ENCODE measurements around the gene CASP10. TPM values are rescaled to one million over a fixed set of nuclear protein-coding genes. Genes with fewer than 3 reads are reported as not detected.
"Not testable (repeated sequence)": the region's sequence is repeated elsewhere in the genome, so short reads cannot be mapped to it uniquely, and the experiment has no call there.

CASP10 gene
- polyA plus RNA-seq, 1 donor: 19.9 TPM

DNA sequence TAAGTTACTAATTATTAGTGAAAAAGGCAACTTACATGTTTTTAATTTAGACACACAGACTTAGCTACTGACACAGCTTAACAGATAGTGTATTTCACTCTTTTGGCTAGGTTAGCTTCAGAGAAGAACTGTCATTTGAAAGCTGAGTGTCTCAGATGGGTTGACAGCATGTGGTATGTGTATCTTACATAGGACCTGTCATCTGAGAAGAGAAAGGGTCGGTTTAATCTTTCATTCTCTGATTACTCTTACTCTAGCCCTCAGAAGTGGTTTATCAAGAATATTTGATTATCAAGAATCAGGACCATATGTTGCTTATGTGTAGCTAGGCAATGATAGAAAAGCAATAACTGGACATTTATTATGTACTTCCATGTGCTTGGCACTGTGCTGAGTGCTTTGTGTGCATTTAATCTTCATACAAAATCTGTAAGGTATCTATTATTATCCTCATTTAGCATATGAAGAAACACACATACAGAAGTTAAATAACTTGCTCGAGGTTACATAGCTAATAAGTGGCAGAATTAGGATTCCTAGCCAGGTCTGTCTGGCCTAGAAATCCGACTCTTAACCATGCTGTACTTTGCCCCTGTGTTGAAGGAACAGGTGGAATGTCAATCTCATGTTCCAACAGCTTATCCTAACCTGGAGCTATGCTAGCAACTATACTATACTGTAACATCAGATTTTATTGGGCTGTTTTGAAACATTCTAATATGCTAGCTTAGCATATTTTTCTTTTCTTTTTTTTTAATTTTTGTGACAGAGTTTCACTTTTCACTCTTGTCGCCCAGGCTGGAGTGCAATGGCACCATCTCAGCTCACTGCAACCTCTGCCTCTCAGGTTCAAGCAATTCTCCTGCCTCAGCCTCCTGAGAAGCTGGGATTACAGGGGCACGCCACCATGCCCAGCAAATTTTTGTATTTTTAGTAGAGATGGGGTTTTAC, 38.6 kb upstream of the CASP10 start:
- H3K27ac ChIP-seq (ENCODE audit: low read length): peak overlapping the region; percentile 69
- H3K4me1 ChIP-seq (ENCODE audit: control insufficient read depth, insufficient read depth, low read length): peaks cover 38% of the 10 kb centered on the region
- peak; percentile 85 to 94 for DNase-seq
- no peaks in the 10 kb centered on the region for H3K9me3 ChIP-seq (ENCODE audit: control insufficient read depth, low read depth, low read length)
- H3K27me3 ChIP-seq (ENCODE audit: control insufficient read depth, insufficient read depth, low read length): no peaks in the 10 kb centered on the region
- peaks cover 27% of the 10 kb centered on the region for H3K36me3 ChIP-seq (ENCODE audit: control insufficient read depth, insufficient read depth, low read length)
- WGBS (ENCODE audit: insufficient coverage, low lambda C conversion rate): no CpG with 5 or more reads among the region's 5 CpGs
- H3K4me3 ChIP-seq (ENCODE audit: low read length): no peak overlapping the region

DNA sequence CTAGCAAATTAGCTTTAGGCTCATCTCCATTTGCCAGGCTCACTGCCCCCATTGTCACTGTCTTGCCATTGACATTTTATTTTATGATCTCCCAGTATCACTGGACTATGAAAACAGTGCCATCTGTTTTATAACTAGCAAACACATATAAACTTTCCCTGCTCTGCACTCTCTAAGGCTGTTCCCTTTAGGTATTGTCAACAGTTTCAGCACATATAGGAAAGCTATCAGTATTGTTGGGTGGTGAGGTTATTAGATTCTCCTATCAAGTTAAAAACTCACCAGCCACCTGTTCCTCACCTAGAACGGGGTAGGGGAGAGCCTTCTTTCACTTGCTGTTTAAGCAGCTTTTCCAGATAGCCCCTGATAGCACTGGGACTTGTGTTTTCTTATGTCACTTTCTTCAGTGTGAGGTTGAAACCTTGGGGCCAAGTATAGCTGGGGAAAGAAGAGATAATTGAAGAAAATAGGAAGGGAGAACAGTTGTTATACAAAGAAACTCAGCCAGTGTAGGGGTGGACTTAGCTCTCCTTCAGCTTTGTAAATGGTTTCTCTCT, 34.4 kb upstream of the CASP10 start:
- H3K27me3 ChIP-seq (ENCODE audit: control insufficient read depth, insufficient read depth, low read length): no peaks in the 10 kb centered on the region
- peak in 1 of 2 donors; percentile 73 for DNase-seq
- H3K4me1 ChIP-seq (ENCODE audit: control insufficient read depth, insufficient read depth, low read length): peaks cover 52% of the 10 kb centered on the region
- peaks cover 35% of the 10 kb centered on the region for H3K36me3 ChIP-seq (ENCODE audit: control insufficient read depth, insufficient read depth, low read length)
- peak overlapping the region; percentile 91 for H3K27ac ChIP-seq (ENCODE audit: low read length)
- no CpG with 5 or more reads among the region's 1 CpG for WGBS (ENCODE audit: insufficient coverage, low lambda C conversion rate)
- no peak overlapping the region for H3K4me3 ChIP-seq (ENCODE audit: low read length)
- no peaks in the 10 kb centered on the region for H3K9me3 ChIP-seq (ENCODE audit: control insufficient read depth, low read depth, low read length)

DNA sequence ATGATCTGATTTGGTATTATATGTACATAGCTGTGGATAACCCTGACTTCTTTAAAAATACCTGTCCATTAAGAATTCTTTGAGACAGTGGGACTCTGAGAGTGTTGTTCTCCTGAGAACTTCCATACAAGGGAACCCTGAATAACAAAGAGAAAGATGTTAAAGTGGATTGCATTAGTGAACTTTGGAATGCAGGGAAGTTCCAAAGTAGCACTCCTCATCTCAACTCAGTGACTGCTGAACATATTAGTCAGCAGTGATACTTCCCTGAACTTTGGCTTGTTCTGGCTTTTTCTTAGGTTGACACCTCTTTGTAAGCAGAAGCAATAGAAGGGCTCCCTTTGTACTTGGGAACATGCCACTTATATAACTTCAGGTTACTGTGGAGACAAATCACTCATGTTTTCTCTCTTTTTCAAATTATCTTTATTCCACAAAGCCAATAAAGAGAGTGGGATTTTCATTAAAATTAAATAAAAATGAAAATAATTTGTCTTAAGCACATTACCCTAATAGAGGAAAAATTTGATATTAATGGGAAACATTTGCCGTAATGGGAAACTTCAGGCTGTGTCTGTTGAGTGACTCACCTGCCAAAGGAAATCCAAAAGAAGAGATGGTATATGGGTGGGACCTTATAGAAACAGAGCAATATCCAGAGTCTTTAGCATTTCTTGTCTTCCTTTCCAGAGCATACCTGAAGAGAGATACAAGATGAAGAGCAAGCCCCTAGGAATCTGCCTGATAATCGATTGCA, 33.7 kb upstream of the CASP10 start:
- peaks cover 34% of the 10 kb centered on the region for H3K36me3 ChIP-seq (ENCODE audit: control insufficient read depth, insufficient read depth, low read length)
- no peaks in the 10 kb centered on the region for H3K27me3 ChIP-seq (ENCODE audit: control insufficient read depth, insufficient read depth, low read length)
- H3K4me1 ChIP-seq (ENCODE audit: control insufficient read depth, insufficient read depth, low read length): peaks cover 45% of the 10 kb centered on the region
- H3K27ac ChIP-seq (ENCODE audit: low read length): peak overlapping the region; percentile 91
- DNase-seq: peak; percentile 89 to 96
- no peak overlapping the region for H3K4me3 ChIP-seq (ENCODE audit: low read length)
- H3K9me3 ChIP-seq (ENCODE audit: control insufficient read depth, low read depth, low read length): no peaks in the 10 kb centered on the region
- WGBS (ENCODE audit: insufficient coverage, low lambda C conversion rate): 71% methylated on average over 1 of the region's 2 CpGs

DNA sequence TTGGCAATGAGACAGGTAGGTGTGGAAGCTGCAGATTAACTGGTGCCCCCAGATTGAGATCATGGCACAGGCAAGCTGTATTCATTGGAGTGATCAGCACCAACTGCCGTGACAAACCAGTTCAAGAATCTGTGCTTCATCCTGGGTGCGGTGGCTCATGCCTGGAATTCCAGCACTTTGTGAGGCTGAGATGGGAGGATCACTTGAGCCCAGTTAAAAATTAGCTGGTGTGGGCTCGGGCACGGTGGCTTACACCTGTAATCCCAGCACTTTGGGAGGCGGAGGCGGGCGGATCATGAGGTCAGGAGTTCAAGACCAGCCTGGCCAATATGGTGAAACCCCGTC, 33.1 kb upstream of the CASP10 start:
- H3K9me3 ChIP-seq (ENCODE audit: control insufficient read depth, low read depth, low read length); H3K4me3 ChIP-seq (ENCODE audit: low read length); DNase-seq; H3K27me3 ChIP-seq (ENCODE audit: control insufficient read depth, insufficient read depth, low read length): not testable (repeated sequence)
- Histone ChIP-seq H3K27ac (ENCODE audit: low read length) (peak overlapping the region; percentile 91), H3K36me3 (ENCODE audit: control insufficient read depth, insufficient read depth, low read length) (peaks cover 39% of the 10 kb centered on the region), H3K4me1 (ENCODE audit: control insufficient read depth, insufficient read depth, low read length) (peaks cover 43% of the 10 kb centered on the region)
- WGBS (ENCODE audit: insufficient coverage, low lambda C conversion rate): no CpG with 5 or more reads among the region's 8 CpGs

DNA sequence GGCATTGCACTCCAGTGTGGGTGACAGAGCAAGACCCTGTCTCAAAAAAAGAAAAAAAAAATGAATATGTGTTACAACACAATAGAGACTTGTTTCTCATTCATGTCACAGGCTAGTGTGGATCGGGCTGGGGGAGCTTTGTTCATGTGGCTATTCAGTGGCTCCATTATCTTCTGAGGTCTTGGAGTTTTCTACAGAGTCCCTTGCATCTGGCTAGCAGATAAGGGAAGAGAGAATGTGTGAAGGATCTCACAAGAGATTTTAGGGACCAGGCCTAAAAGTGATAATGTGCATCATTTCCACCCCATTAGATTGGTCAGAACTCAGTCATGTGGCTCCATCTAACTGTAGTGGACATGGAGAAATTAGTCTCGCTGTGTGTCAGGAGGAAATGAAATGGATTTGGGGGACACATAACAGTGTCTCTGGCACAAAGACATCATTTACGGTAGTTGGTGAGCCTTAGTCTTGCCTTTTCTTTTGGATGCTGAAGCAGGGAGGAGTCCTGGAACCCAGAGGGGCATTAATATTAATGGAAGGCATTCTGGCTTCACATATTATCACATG, 32.4 kb upstream of the CASP10 start:
- H3K27ac ChIP-seq (ENCODE audit: low read length): peak overlapping the region; percentile 66
- no peak overlapping the region for H3K4me3 ChIP-seq (ENCODE audit: low read length)
- no peak for DNase-seq
- H3K9me3 ChIP-seq (ENCODE audit: control insufficient read depth, low read depth, low read length): no peaks in the 10 kb centered on the region
- no peaks in the 10 kb centered on the region for H3K27me3 ChIP-seq (ENCODE audit: control insufficient read depth, insufficient read depth, low read length)
- peaks cover 45% of the 10 kb centered on the region for H3K36me3 ChIP-seq (ENCODE audit: control insufficient read depth, insufficient read depth, low read length)
- no CpG with 5 or more reads among the region's 3 CpGs for WGBS (ENCODE audit: insufficient coverage, low lambda C conversion rate)
- H3K4me1 ChIP-seq (ENCODE audit: control insufficient read depth, insufficient read depth, low read length): peaks cover 43% of the 10 kb centered on the region

DNA sequence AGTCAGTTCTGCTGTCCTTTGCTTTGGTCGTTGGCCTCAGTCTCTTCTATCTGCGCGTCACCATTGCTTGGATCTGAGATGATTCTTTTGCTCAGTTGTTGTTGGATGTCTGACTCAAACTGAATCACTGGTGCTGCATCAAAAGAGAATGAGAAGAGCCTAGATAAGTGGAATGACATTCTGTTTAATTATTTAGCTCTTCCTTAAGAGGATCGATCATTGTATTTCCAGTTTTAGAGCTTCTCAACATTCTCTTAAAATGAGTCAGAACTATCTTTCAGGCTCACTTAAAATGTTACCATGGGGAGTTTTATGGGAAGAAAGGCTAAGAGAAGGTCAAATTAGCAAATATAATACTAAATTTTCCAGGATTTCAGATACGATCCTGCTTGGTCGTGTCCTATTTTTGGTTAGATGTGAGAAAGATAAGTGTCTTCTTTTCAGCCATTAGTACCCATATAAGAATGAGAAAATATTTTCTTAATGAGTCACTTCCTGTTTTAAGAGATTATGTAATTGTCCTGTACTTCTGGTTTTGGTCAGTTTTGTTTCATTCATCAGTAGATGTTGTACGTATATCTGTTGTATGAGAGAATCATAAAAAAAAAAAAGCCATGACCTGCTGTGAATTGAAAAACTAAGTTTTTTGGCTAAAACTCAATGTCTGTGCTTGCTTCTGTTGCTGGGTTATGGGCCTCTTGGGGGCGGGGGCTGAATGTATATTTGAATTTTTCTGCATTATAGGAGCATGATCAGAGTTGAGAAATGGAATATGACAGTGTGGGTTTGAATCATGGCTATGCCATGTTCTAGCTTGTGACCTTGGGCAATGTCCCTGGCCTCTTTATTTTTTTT, 31.6 kb upstream of the CASP10 start:
- Histone ChIP-seq H3K27ac (ENCODE audit: low read length) (peak overlapping the region; percentile 66), H3K4me3 (ENCODE audit: low read length) (no peak overlapping the region), H3K36me3 (ENCODE audit: control insufficient read depth, insufficient read depth, low read length) (peaks cover 52% of the 10 kb centered on the region), H3K9me3 (ENCODE audit: control insufficient read depth, low read depth, low read length) (no peaks in the 10 kb centered on the region), H3K4me1 (ENCODE audit: control insufficient read depth, insufficient read depth, low read length) (peaks cover 39% of the 10 kb centered on the region), H3K27me3 (ENCODE audit: control insufficient read depth, insufficient read depth, low read length) (no peaks in the 10 kb centered on the region)
- DNase-seq: no peak
- WGBS (ENCODE audit: insufficient coverage, low lambda C conversion rate): 83% methylated on average over 5 of the region's 8 CpGs

DNA sequence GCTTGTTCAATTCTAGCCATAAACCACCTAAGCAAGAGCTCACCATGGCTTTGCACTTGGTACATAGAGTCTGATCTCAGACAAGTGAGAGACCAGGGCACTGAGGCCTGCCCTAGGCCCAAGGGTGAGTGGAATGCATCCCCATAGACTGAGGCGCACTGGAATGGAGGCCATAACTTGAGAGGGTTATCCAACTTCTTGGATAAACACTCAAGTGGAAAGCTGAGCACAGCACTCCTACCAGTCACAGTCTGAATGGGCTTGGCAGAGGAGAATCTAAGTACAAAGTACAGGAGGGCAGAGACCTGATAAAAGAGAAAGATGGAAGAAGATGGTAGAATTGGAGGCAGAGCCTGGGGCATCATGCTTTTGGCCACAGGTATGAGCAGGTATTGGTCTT, 30.4 kb upstream of the CASP10 start:
- Histone ChIP-seq H3K9me3 (ENCODE audit: control insufficient read depth, low read depth, low read length) (no peaks in the 10 kb centered on the region), H3K27me3 (ENCODE audit: control insufficient read depth, insufficient read depth, low read length) (no peaks in the 10 kb centered on the region), H3K4me1 (ENCODE audit: control insufficient read depth, insufficient read depth, low read length) (peaks cover 43% of the 10 kb centered on the region), H3K4me3 (ENCODE audit: low read length) (no peak overlapping the region), H3K36me3 (ENCODE audit: control insufficient read depth, insufficient read depth, low read length) (peaks cover 57% of the 10 kb centered on the region), H3K27ac (ENCODE audit: low read length) (peak overlapping the region; percentile 8)
- WGBS (ENCODE audit: insufficient coverage, low lambda C conversion rate): no CpG with 5 or more reads among the region's 1 CpG
- DNase-seq: peak in 1 of 2 donors; percentile 43

DNA sequence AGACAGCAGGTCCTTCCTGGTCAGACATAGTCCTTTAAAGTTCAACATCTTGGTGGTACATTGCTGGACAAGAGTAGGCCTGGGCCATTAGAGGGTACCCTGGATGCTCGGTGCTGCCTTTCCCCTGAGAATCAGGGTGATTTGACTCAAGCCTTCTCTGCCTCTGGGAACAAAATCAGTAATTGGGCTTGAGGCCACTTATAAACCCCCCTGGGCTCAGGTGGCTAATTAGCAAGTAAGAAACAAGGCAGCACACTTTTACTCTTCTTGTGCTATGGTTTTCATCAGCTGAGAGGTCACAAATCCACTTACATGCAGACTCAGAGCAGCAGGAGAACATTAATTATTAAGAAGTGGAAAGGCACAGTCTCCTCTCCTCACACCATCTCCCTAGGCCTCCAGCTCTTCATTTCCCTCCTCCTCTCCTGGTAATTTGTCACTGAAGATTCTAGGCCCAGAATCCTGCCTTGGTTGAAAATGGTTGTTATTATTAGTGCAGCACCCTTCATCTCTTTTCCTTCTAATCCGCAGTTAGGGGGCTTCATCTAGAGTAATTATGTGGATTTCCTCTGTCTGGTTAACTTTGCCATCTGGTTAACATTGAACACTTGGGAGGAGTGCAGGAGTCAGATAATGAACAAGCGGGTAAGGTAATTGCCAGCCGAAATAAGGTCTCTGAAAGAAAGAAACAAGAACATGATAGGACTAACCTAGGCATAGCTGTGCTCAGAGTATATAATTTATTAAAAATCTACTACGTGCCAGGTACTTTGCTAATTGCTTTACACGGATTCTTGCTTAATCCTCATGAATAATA, 29.7 kb upstream of the CASP10 start:
- no peaks in the 10 kb centered on the region for H3K27me3 ChIP-seq (ENCODE audit: control insufficient read depth, insufficient read depth, low read length)
- peaks cover 49% of the 10 kb centered on the region for H3K4me1 ChIP-seq (ENCODE audit: control insufficient read depth, insufficient read depth, low read length)
- no peaks in the 10 kb centered on the region for H3K9me3 ChIP-seq (ENCODE audit: control insufficient read depth, low read depth, low read length)
- DNase-seq: no peak
- H3K27ac ChIP-seq (ENCODE audit: low read length): peak overlapping the region; percentile 8
- WGBS (ENCODE audit: insufficient coverage, low lambda C conversion rate): 100% methylated on average over 2 of the region's 6 CpGs
- H3K36me3 ChIP-seq (ENCODE audit: control insufficient read depth, insufficient read depth, low read length): peaks cover 59% of the 10 kb centered on the region
- no peak overlapping the region for H3K4me3 ChIP-seq (ENCODE audit: low read length)
